IPS-18a (cell line): ENCODE measurements around the gene PLET1.

Experiments
- H3K27ac ChIP-seq: one replicate; pipeline ENCODE4 v1.5.1; 2013; ENCODE audit warnings: low read length
- H3K27me3 ChIP-seq: one replicate; pipeline ENCODE4 v1.6.1; 2013; ENCODE audit warnings: mild to moderate bottlenecking, low read length; ENCODE audit not compliant: control insufficient read depth, insufficient read depth
- H3K36me3 ChIP-seq: one replicate; pipeline ENCODE4 v1.6.1; 2013; ENCODE audit warnings: low read depth, low read length; ENCODE audit not compliant: control insufficient read depth
- H3K4me1 ChIP-seq: one replicate; pipeline ENCODE4 v1.6.1; 2013; ENCODE audit warnings: low read depth, low read length; ENCODE audit not compliant: control insufficient read depth
- H3K4me3 ChIP-seq: one replicate; pipeline ENCODE4 v1.5.1; 2013; ENCODE audit warnings: low read length
- H3K9ac ChIP-seq: one replicate; pipeline ENCODE4 v1.6.1; 2013; ENCODE audit warnings: mild to moderate bottlenecking, low read length, moderate library complexity
- H3K9me3 ChIP-seq: one replicate; pipeline ENCODE4 v1.6.1; 2013; ENCODE audit warnings: low read depth, low read length; ENCODE audit not compliant: control insufficient read depth

The PLET1 gene

DNA sequence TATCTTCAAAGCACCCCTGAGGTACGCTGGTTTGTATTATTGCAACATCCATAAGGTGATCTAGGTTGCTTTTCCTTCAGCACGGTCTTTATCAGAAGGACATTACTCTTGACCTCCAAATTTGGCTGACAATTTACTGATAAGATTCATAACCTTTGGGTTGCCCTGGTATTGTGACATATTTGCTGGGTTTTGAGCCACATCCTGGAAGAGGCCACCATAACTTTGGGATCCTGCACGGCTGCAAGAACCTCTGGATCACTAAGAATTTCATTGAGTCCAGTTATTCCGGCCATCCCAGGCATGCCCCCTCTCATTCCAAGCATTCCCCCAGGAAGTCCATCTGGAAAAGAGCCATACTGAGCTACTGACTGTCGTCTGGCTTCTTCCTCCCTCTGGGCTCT lies 6.5 kb upstream of the PLET1 start:
- Histone ChIP-seq H3K9ac (no peak overlapping the region), H3K4me3 (no peak overlapping the region), H3K9me3 (no peaks in the 10 kb centered on the region), H3K27me3 (no peaks in the 10 kb centered on the region), H3K4me1 (no peaks in the 10 kb centered on the region), H3K27ac (no peak overlapping the region), H3K36me3 (no peaks in the 10 kb centered on the region)

DNA sequence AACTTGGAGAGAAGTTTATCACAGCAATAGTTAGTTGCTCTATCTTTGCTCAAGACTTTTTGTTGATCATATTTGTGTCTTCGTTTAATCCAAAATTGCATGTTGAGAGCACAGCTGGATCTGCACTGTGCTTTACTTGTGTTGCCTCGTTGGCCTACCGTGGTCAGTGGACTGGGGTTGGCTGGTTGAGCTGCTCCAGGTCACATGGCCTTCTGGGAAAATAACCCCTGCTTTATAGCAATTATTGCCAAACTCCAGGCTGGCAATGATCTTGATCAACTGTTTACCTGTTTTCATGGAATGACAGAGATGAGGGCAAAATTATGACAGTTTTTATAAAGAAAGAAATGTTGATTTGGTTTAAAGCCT lies 5.7 kb upstream of the PLET1 start:
- Histone ChIP-seq H3K27me3 (no peaks in the 10 kb centered on the region), H3K4me1 (no peaks in the 10 kb centered on the region), H3K27ac (no peak overlapping the region), H3K9me3 (no peaks in the 10 kb centered on the region), H3K4me3 (no peak overlapping the region), H3K36me3 (no peaks in the 10 kb centered on the region), H3K9ac (no peak overlapping the region)

DNA sequence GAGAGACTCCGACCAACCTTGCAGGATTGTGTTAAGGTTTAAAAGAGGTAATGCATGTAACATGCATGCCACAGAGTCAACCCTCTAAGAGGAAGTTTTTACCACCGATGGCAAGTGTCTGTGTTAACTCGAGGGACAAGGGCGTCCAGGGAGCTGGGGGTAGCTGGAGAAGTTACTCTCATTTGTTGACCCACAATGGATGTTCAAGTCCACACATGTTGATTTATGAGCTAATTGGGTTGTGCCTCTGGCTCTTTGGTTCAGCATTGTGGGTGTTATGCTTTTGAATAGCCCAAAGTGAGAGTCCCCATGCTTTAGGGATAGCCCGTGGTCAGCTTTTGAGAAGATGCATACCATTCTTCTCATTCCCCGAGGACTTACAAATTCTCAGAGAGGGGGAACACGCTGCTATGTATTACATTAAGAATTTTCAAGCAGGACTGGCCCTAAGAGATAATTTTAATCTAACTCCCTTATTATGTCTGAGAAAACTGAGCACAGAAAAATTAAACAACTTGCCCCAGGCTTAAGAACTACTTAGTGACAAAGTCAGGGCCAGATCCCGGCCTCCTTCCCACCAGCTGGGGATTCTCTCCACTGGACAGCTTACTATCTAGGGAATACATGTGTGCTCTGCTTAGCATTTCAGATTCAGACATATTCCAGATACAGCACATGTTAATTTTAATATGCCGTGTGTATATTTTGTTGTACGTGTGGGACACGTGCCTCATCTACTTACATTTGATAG lies 5.2 kb upstream of the PLET1 start:
- Histone ChIP-seq H3K4me1 (no peaks in the 10 kb centered on the region), H3K27me3 (no peaks in the 10 kb centered on the region), H3K27ac (no peak overlapping the region), H3K36me3 (no peaks in the 10 kb centered on the region), H3K9ac (no peak overlapping the region), H3K9me3 (no peaks in the 10 kb centered on the region), H3K4me3 (no peak overlapping the region)

DNA sequence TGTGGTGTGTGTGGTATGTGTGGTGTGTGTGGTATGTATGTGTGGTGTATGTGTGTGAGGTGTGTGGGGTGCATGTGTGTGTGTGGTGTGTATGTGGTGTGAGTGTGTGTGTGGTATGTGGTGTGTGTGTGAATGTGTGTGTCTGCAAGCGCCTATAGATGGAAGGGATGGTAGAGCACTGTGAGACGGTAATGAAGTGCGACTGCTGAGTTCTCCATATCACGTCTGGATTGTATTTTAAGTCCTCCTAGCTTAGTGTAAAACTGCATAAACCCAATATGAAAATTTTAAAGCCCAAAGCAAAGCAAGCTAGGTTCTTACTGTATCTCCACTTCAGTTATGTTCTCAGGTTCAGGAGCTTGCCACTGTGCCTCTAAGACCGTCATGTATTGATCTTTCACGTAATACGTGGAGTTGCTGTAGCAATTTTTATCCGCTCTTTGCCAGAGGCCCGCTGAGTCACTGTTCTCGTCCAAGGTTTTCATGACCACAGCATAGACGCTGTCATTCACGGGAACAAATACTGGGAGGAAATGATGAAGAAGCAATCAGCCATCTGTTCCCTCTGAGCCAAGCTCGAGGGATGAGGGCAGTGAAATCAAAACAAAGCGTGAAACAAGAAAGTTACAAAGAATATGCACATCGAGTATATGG lies 5.5 kb downstream of the PLET1 start:
- no peak overlapping the region for H3K27ac ChIP-seq

DNA sequence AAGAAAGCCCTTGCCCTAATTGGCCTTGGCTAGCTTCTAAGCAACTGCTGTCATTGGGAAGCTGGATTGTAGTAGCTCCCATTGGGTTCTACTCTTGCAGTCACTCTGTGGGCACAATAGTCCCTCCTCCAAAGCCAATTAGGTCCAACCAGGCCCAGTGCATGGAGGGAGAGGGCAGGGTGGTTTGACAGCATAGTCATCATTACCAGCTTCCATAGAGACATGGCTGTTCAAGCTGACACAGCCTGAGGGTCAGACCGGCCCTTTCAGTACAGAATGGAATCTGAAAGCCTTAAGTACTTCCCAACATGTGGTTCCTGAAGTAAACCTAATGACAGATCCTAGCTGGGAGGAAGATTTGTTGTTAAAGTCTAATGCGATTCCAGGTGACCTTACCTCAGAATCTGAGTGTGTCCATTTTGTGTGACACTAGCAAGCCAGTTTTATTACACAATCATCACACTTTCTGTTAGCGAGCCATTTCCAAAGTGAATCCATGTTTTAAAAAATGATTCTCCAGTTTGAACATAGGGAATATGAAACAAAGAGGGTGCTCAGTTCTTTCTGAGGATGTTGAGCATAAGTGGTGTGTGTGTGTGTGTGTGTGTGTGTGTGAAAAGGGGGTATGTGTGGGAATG lies 6.9 kb downstream of the PLET1 start:
- Histone ChIP-seq H3K4me3 (no peak overlapping the region), H3K4me1 (no peaks in the 10 kb centered on the region), H3K36me3 (no peaks in the 10 kb centered on the region), H3K27ac (no peak overlapping the region), H3K9ac (no peak overlapping the region), H3K27me3 (no peaks in the 10 kb centered on the region), H3K9me3 (no peaks in the 10 kb centered on the region)

More for the DNA sequence above, 5.5 kb downstream of the PLET1 start:
- Histone ChIP-seq H3K9me3 (no peaks in the 10 kb centered on the region), H3K4me1 (no peaks in the 10 kb centered on the region), H3K27me3 (no peaks in the 10 kb centered on the region), H3K9ac (no peak overlapping the region), H3K36me3 (no peaks in the 10 kb centered on the region), H3K4me3 (no peak overlapping the region)

DNA sequence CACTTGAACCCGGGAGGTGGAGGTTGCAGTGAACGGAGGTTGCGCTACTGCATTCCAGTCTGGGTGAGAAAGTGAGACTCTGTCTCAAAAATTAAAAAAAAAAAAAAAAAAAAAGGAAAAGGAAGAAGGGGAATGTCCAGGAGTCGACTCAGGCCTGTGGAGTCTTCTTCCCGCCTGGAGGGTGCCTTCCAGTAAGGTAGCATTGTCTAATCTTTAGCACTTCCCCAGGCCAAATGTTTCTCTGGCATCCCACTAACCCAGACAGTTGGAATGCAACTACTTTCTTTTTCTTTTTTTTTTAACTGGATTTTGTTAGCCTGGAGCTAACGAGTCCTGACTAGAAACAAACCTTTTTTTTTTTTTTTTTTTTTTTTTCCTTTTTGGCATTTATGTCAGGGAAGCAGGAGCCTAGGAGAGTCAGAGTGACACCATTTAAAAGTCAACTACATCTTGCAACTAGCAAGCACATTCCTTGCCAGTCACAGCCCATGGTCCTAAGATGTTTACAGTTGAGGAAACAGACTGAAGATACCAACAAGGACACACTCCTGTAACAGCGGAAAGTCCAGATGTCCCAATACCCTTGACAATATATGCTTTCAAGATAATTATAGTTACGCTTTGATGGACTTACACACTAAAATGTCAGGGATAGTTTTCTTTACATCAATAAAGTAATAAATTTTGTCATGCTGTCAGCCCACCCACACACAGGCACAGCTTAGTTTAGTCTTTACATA lies 10.6 kb downstream of the PLET1 start:
- H3K27me3 ChIP-seq: no peaks in the 10 kb centered on the region

DNA sequence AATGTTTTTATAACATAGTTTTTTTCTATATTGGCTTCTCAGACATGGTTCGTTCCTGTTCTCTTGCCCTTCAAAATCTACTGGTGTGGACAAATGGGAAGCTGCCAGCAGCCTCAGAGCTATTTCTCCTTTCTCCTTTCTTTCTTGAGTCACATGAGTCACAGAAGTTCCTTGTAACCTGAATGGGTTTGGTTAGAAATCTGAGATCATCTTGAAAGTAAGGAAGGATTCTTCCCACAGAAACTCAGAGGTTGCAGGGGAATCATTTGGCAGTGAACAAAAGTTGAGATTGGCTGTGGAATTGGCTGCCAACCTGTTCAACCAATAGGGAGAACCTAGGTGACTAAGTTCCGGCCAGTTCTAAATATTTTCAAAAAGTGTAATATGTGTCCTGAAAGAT lies 12.5 kb downstream of the PLET1 start:
- Histone ChIP-seq H3K4me3 (no peak overlapping the region), H3K27me3 (no peaks in the 10 kb centered on the region), H3K27ac (no peak overlapping the region), H3K36me3 (no peaks in the 10 kb centered on the region), H3K4me1 (no peaks in the 10 kb centered on the region), H3K9me3 (no peaks in the 10 kb centered on the region), H3K9ac (no peak overlapping the region)

More for the DNA sequence above, 10.6 kb downstream of the PLET1 start:
- H3K4me1 ChIP-seq: no peaks in the 10 kb centered on the region
- no peak overlapping the region for H3K4me3 ChIP-seq
- no peak overlapping the region for H3K27ac ChIP-seq
- H3K9me3 ChIP-seq: no peaks in the 10 kb centered on the region
- H3K36me3 ChIP-seq: no peaks in the 10 kb centered on the region
- no peak overlapping the region for H3K9ac ChIP-seq

DNA sequence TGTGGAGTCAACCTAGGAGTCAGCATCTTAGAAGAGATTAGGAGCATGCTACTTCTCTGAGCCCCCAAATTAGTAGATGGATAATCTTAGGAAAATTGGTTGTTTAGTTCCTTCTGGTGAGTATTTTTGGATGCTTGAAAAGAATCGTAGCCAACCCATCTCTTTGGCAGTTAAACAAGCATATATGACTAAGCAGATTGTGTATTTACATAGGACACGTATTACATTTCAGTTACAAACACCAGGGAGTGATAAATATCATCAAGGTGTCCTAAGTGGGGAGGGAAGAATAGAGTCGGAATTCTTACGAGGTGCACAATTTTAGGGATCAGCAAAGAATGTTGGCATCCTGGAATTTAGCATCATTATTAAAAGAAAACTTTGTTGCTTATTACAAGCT lies 13.5 kb downstream of the PLET1 start:
- H3K27ac ChIP-seq: no peak overlapping the region
- no peaks in the 10 kb centered on the region for H3K27me3 ChIP-seq
- H3K4me3 ChIP-seq: no peak overlapping the region
- no peaks in the 10 kb centered on the region for H3K9me3 ChIP-seq
- H3K9ac ChIP-seq: no peak overlapping the region
- no peaks in the 10 kb centered on the region for H3K4me1 ChIP-seq
- no peaks in the 10 kb centered on the region for H3K36me3 ChIP-seq

DNA sequence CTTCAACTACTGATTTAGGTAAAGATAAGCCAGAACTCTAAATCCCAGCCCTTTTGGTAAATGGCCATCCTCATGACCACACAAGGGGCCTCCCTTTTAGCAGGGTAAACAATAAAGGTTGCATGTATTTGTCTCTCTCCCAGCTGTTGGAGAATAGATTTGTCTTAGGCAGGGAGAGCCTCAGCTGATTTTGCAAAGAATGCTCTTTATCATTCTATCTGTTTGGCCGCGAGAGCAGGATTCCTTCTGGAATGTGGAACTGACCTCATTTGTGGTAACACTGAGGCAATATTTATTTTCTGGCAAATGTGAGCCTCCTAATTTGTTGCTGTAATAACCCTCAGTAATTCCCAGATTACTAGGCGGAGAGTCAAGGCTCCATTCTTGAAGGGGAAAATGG lies 19.2 kb downstream of the PLET1 start:
- Histone ChIP-seq H3K9ac (no peak overlapping the region), H3K9me3 (no peaks in the 10 kb centered on the region), H3K4me3 (no peak overlapping the region), H3K36me3 (peaks cover 15% of the 10 kb centered on the region), H3K27ac (no peak overlapping the region), H3K27me3 (no peaks in the 10 kb centered on the region), H3K4me1 (no peaks in the 10 kb centered on the region)

DNA sequence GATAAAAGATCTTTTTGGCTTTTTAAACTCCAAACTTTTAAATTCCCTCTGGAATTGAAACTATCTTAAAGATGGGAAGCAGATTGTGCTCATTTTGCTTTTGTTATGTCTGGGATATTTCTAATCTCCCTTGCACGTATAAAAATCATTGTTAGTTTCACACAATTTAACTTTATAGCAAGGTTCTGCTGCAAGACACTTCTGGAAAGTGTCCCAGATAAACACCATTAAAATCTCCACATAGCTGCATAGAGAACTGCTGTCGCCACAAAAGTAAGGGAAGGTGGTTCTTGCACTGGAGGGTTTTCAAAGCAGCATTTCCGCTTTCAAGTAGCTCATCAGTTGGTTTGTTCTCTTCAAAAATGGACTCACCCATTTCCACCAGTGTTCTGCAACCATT lies 22.6 kb downstream of the PLET1 start:
- peaks cover 28% of the 10 kb centered on the region for H3K36me3 ChIP-seq
- H3K4me3 ChIP-seq: no peak overlapping the region
- no peaks in the 10 kb centered on the region for H3K4me1 ChIP-seq
- H3K27ac ChIP-seq: no peak overlapping the region
- no peak overlapping the region for H3K9ac ChIP-seq
- no peaks in the 10 kb centered on the region for H3K27me3 ChIP-seq
- no peaks in the 10 kb centered on the region for H3K9me3 ChIP-seq

DNA sequence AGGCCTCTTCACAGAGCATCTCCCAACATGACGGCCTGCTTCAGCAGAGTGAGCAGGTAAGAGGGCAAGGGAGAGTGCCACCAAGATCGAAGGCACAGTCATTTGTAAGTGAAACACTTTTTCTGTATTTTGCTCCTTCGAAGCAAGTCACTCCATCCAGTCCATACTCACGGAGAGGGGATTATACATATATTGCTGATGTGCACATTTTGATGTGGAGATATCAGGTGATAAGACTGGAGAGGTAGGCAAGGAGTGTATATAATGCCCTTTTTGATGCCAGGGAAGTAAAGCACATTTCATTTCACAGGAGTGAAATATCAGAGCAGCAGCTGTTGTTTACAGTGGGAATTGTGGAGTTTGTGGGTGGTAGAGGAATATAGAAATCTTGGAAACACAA lies 23.2 kb downstream of the PLET1 start:
- no peaks in the 10 kb centered on the region for H3K27me3 ChIP-seq
- no peak overlapping the region for H3K4me3 ChIP-seq
- H3K4me1 ChIP-seq: no peaks in the 10 kb centered on the region
- H3K36me3 ChIP-seq: peaks cover 31% of the 10 kb centered on the region
- no peak overlapping the region for H3K27ac ChIP-seq
- no peaks in the 10 kb centered on the region for H3K9me3 ChIP-seq
- H3K9ac ChIP-seq: no peak overlapping the region
